Panc1 (cell line): ENCODE results near the gene STXBP5. TPM values are rescaled to one million over a fixed set of nuclear protein-coding genes. Genes with fewer than 3 reads are reported as not detected.

Experiments
- ATAC-seq: fragments of 200-7000 bp; cut with Tn5 transposase; 2 replicates; pipeline ENCODE4 v1.9.1; 2020; ENCODE audit warnings: mild to moderate bottlenecking, moderate library complexity
- BruUV-seq: library from RNA; stranded (reverse); fragments of 400-500 nt; replicated peaks from 2 replicates; lab custom pipeline; 2021; lab: Mats Ljungman, UMichigan
- CTCF ChIA-PET: fragments of 300-600 bp; sonication (Branson Sonifier 250); formaldehyde crosslinking; loops from one replicate; lab custom pipeline; 2022; ENCODE audit warnings: antibody characterized with exemption; lab: Charles Lee
- POLR2A ChIA-PET: fragments of 300-600 bp; sonication (Branson Sonifier 250); formaldehyde crosslinking; loops from one replicate; lab custom pipeline; 2022; ENCODE audit warnings: antibody characterized with exemption; lab: Charles Lee
- DNase-seq: peaks from one replicate; pipeline ENCODE4 v3.0.0-alpha.2; 2010; ENCODE audit warnings: low read depth, low spot score
- H3K27ac ChIP-seq: 2 replicates; pipeline ENCODE4 v1.5.1; 2011; ENCODE audit warnings: mild to moderate bottlenecking, low read length, inconsistent platforms
- H3K27me3 ChIP-seq: fragments of 200-500 bp; sonication (Bioruptor generic); 2 replicates; pipeline ENCODE4 v1.6.0; 2014; ENCODE audit warnings: low read length, inconsistent platforms; ENCODE audit not compliant: control insufficient read depth, insufficient read depth
- H3K36me3 ChIP-seq: fragments of 200-500 bp; sonication (Bioruptor generic); 2 replicates; pipeline ENCODE4 v1.5.1; 2014; ENCODE audit warnings: inconsistent platforms, mild to moderate bottlenecking, low read length, moderate library complexity; ENCODE audit not compliant: control insufficient read depth, insufficient read depth
- H3K4me1 ChIP-seq: 2 replicates; pipeline ENCODE4 v1.5.1; 2011; ENCODE audit warnings: inconsistent platforms, mild to moderate bottlenecking, low read length, moderate library complexity; ENCODE audit not compliant: control insufficient read depth, insufficient read depth
- H3K4me3 ChIP-seq, 2 experiments: 2 replicates each; pipeline ENCODE4 v1.5.1; 2011 to 2012; ENCODE audit warnings: low read depth in 2 of 2, low read length in 2 of 2, mild to moderate bottlenecking in 2 of 2, inconsistent platforms in 1 of 2, moderate library complexity in 1 of 2
- H3K9me3 ChIP-seq: fragments of 200-500 bp; sonication (Bioruptor generic); 2 replicates; pipeline ENCODE4 v1.5.1; 2014; ENCODE audit warnings: low read depth, mild to moderate bottlenecking, inconsistent platforms, low read length, moderate library complexity; ENCODE audit not compliant: control insufficient read depth, insufficient read depth
- POLR2AphosphoS5 ChIP-seq: IDR thresholded peaks from 2 replicates; pipeline ENCODE4 v1.6.1; 2012; ENCODE audit warnings: mild to moderate bottlenecking, low read depth, low read length, moderate library complexity
- SIN3A ChIP-seq: IDR thresholded peaks from 2 replicates; pipeline ENCODE4 v1.6.1; 2012; ENCODE audit warnings: low read depth, mild to moderate bottlenecking, low read length, moderate library complexity, borderline replicate concordance; ENCODE audit not compliant: insufficient read depth
- TCF7L2 ChIP-seq: IDR thresholded peaks from 2 replicates; pipeline ENCODE4 v1.6.1; 2011; ENCODE audit warnings: mild to moderate bottlenecking, low read depth, low read length, inconsistent platforms
- in situ Hi-C: cut with HindIII; loops from 2 replicates; pipeline ENCODE4 v1.10.0; 2016; ENCODE audit warnings: low sequenced_read_pairs, low pct_unique_long_range_greater_than_20kb
- intact Hi-C: fragments of 100-400 bp; cut with micrococcal nuclease; formaldehyde crosslinking; loops from one replicate; pipeline ENCODE4 v1.10.0; 2022; ENCODE audit not compliant: unreplicated experiment
- total RNA-seq: library from RNA; stranded (reverse); gene quantifications from one replicate; pipeline ENCODE4 v1.2.1, GENCODE V29; 2021; ENCODE audit not compliant: unreplicated experiment
- TF ChIP-seq, protein P1 (sequence below): fragments of 450-650 bp; IDR thresholded peaks from 2 replicates; pipeline ENCODE4 v1.5.1; 2017; ENCODE audit warnings: mild to moderate bottlenecking
- TF ChIP-seq, protein P2 (sequence below), 2 experiments: IDR thresholded peaks; 2 replicates each; pipeline ENCODE4 v1.6.1; 2011 to 2012; ENCODE audit warnings: low read depth in 2 of 2, control low read depth in 1 of 2, low read length in 1 of 2, mild to moderate bottlenecking in 1 of 2, moderate library complexity in 1 of 2; ENCODE audit not compliant: insufficient read depth in 1 of 2

Gene STXBP5
- total RNA-seq, 1 experiment from 2014 or later = 77.8 TPM

GRCh38 chr6:147266821-147267220, 62.6 kb downstream of the STXBP5 start:
- Histone ChIP-seq H3K36me3 (peaks cover 41% of the 10 kb centered on the region), H3K27ac (no peak overlapping the region), H3K27me3 (no peaks in the 10 kb centered on the region), H3K9me3 (no peaks in the 10 kb centered on the region), H3K4me1 (no peaks in the 10 kb centered on the region; the same call in 1 of the 2 replicates), H3K4me3 (no peak overlapping the region)
- TF ChIP-seq, protein P1, sequence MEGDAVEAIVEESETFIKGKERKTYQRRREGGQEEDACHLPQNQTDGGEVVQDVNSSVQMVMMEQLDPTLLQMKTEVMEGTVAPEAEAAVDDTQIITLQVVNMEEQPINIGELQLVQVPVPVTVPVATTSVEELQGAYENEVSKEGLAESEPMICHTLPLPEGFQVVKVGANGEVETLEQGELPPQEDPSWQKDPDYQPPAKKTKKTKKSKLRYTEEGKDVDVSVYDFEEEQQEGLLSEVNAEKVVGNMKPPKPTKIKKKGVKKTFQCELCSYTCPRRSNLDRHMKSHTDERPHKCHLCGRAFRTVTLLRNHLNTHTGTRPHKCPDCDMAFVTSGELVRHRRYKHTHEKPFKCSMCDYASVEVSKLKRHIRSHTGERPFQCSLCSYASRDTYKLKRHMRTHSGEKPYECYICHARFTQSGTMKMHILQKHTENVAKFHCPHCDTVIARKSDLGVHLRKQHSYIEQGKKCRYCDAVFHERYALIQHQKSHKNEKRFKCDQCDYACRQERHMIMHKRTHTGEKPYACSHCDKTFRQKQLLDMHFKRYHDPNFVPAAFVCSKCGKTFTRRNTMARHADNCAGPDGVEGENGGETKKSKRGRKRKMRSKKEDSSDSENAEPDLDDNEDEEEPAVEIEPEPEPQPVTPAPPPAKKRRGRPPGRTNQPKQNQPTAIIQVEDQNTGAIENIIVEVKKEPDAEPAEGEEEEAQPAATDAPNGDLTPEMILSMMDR = no peak
- no TSS peak for BruUV-seq
- POLR2A ChIA-PET = no interaction called here
- no peak for DNase-seq
- no peak for ATAC-seq
- in situ Hi-C loops = no loop called here
- intact Hi-C loops = no loop called here
- CTCF ChIA-PET = no interaction called here

- H3K27me3 ChIP-seq = no peaks in the 10 kb centered on the region
- no peak for ATAC-seq
- no peak overlapping the region for H3K27ac ChIP-seq
- in situ Hi-C loops (no loop called here), intact Hi-C loops (no loop called here)
- ChIA-PET POLR2A (no interaction called here), CTCF (no interaction called here)
- no peaks in the 10 kb centered on the region for H3K9me3 ChIP-seq
- peaks cover 37% of the 10 kb centered on the region for H3K36me3 ChIP-seq
- no peak overlapping the region for H3K4me3 ChIP-seq
- DNase-seq = no peak
- TF ChIP-seq, protein P2, sequence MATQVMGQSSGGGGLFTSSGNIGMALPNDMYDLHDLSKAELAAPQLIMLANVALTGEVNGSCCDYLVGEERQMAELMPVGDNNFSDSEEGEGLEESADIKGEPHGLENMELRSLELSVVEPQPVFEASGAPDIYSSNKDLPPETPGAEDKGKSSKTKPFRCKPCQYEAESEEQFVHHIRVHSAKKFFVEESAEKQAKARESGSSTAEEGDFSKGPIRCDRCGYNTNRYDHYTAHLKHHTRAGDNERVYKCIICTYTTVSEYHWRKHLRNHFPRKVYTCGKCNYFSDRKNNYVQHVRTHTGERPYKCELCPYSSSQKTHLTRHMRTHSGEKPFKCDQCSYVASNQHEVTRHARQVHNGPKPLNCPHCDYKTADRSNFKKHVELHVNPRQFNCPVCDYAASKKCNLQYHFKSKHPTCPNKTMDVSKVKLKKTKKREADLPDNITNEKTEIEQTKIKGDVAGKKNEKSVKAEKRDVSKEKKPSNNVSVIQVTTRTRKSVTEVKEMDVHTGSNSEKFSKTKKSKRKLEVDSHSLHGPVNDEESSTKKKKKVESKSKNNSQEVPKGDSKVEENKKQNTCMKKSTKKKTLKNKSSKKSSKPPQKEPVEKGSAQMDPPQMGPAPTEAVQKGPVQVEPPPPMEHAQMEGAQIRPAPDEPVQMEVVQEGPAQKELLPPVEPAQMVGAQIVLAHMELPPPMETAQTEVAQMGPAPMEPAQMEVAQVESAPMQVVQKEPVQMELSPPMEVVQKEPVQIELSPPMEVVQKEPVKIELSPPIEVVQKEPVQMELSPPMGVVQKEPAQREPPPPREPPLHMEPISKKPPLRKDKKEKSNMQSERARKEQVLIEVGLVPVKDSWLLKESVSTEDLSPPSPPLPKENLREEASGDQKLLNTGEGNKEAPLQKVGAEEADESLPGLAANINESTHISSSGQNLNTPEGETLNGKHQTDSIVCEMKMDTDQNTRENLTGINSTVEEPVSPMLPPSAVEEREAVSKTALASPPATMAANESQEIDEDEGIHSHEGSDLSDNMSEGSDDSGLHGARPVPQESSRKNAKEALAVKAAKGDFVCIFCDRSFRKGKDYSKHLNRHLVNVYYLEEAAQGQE (IDR thresholded peaks at IDR 0.05; ENCODE audit: insufficient read depth in 1 of 2, low read depth in 2 of 2, low read length in 1 of 2) = no peak
- TF ChIP-seq, protein P1 = no peak
- TF ChIP-seq TCF7L2 = no peak
- no peak for TF ChIP-seq SIN3A
- no peak for TF ChIP-seq POLR2AphosphoS5
- H3K4me1 ChIP-seq = no peaks in the 10 kb centered on the region
- BruUV-seq = no TSS peak
Measured at GRCh38 chr6:147267658-147268057, 63.4 kb downstream of the STXBP5 start.

DNA sequence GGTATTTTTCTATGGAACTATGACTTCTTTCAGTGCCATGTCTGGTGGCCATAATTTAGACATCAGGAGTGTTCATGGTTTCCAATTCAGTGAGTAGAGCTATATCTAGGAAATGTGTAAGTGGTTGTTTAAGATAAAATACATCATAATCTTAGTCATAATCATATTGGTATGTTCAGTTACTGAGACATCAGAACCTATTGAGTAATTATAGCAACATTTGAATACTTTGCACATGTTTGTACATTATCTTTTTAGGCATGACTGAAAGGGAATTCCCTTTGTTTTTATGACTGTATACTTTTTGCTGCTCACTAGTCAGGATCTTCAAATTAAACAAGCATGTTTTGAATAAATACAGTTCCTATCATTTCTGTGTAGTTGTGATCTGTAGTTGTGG, 64.0 kb downstream of the STXBP5 start:
- no peak for ATAC-seq
- Histone ChIP-seq H3K9me3 (no peaks in the 10 kb centered on the region), H3K36me3 (peaks cover 36% of the 10 kb centered on the region; the same call in 1 of the 2 replicates), H3K4me3 (no peak overlapping the region), H3K27me3 (no peaks in the 10 kb centered on the region), H3K4me1 (no peaks in the 10 kb centered on the region), H3K27ac (no peak overlapping the region)
- ChIA-PET POLR2A (no interaction called here), CTCF (no interaction called here)
- intact Hi-C loops (no loop called here), in situ Hi-C loops (no loop called here)
- DNase-seq = no peak
- TF ChIP-seq SIN3A = no peak
- no peak for TF ChIP-seq TCF7L2
- TF ChIP-seq, protein P1 = no peak
- no peak for TF ChIP-seq POLR2AphosphoS5
- TF ChIP-seq, protein P2 (IDR thresholded peaks at IDR 0.05; ENCODE audit: insufficient read depth in 1 of 2, low read depth in 2 of 2, low read length in 1 of 2) = no peak
- no TSS peak for BruUV-seq
